ENCODE measurements around the gene NDOR1.
A peak's percentile ranks its signal among the peaks of the same experiment; 100 is the strongest.

Gene NDOR1
- 4.8 to 28.7 (median 12.9) reads per million in 17 experiments for total RNA-seq

- DNase-seq: peak; percentile 93 to 96 (median 94)
Observed at GRCh38 chr9:137205126-137206069, at the start of gene NDOR1, which contains the start of gene TMEM203. Gene NDOR1, plus strand, starts transcription at chr9:137205700. Its CDS starts 78 bp downstream, at chr9:137205778. Gene TMEM203, minus strand, starts transcription at chr9:137205648. Its CDS starts 234 bp downstream, at chr9:137205414.

GRCh38 chr9:137156567-137157375 is 48.7 kb upstream of the NDOR1 start:
- peak; percentile 68 to 87 (median 78) for DNase-seq

- DNase-seq: no peak
Observed at GRCh38 chr9:137157618-137158415, 47.7 kb upstream of the NDOR1 start.

GRCh38 chr9:137158625-137159024 is 46.9 kb upstream of the NDOR1 start:
- no peak for DNase-seq

- no peak for DNase-seq
Observed at GRCh38 chr9:137159105-137160053, 46.1 kb upstream of the NDOR1 start.

- no peak for DNase-seq
Observed at GRCh38 chr9:137160054-137160425, 45.5 kb upstream of the NDOR1 start.

GRCh38 chr9:137160716-137161557 is 44.6 kb upstream of the NDOR1 start:
- no peak for DNase-seq

- DNase-seq: no peak
Observed at GRCh38 chr9:137161558-137162486, 43.7 kb upstream of the NDOR1 start.

GRCh38 chr9:137162505-137163364 is 42.8 kb upstream of the NDOR1 start:
- DNase-seq: peak in 3 of 4 experiments; percentile 13 to 32 (median 22)

GRCh38 chr9:137163365-137163715 is 42.2 kb upstream of the NDOR1 start:
- DNase-seq: peak in 3 of 4 experiments; percentile 10 to 35 (median 26)

GRCh38 chr9:137163805-137164204 is 41.7 kb upstream of the NDOR1 start:
- DNase-seq: no peak

- DNase-seq: no peak
Observed at GRCh38 chr9:137164370-137165249, 40.9 kb upstream of the NDOR1 start.

GRCh38 chr9:137165250-137165836 is 40.2 kb upstream of the NDOR1 start:
- no peak for DNase-seq

- no peak for DNase-seq
Observed at GRCh38 chr9:137166380-137167229, 38.9 kb upstream of the NDOR1 start.

- DNase-seq: no peak
Observed at GRCh38 chr9:137167277-137167746, 38.2 kb upstream of the NDOR1 start.

Data from suppressor macrophage (primary cell).